Measurements from ENCODE around the gene CCDC178. TPM values are rescaled to one million over a fixed set of nuclear protein-coding genes. Genes with fewer than 3 reads are reported as not detected.

Gene CCDC178
- total RNA-seq, 1 donor from 2014 or later: 2.8 TPM

- DNase-seq (ENCODE audit: extremely low spot score, unreplicated experiment): no peak
- Mint-ChIP-seq H3K27me3 (peaks cover 3% of the 10 kb centered on the region), H3K4me3 (no peak overlapping the region), H3K36me3 (no peaks in the 10 kb centered on the region), H3K27ac (no peak overlapping the region), H3K9me3 (no peaks in the 10 kb centered on the region), H3K4me1 (ENCODE audit: unreplicated experiment) (no peaks in the 10 kb centered on the region)
- no peak for TF ChIP-seq CTCF (conservative IDR thresholded peaks at IDR 0.05)
Observed at GRCh38 chr18:33195795-33196194, 244.7 kb downstream of the CCDC178 start.

GRCh38 chr18:33194793-33195192, 245.7 kb downstream of the CCDC178 start:
- no peak overlapping the region for H3K27ac Mint-ChIP-seq
- no peaks in the 10 kb centered on the region for H3K4me1 Mint-ChIP-seq (ENCODE audit: unreplicated experiment)
- TF ChIP-seq CTCF (conservative IDR thresholded peaks at IDR 0.05): no peak
- H3K27me3 Mint-ChIP-seq: peaks cover 3% of the 10 kb centered on the region
- DNase-seq (ENCODE audit: extremely low spot score, unreplicated experiment): no peak
- no peak overlapping the region for H3K4me3 Mint-ChIP-seq
- H3K9me3 Mint-ChIP-seq: no peaks in the 10 kb centered on the region
- no peaks in the 10 kb centered on the region for H3K36me3 Mint-ChIP-seq

- peaks cover 4% of the 10 kb centered on the region for H3K27me3 Mint-ChIP-seq
- H3K4me3 Mint-ChIP-seq: no peak overlapping the region
- H3K4me1 Mint-ChIP-seq (ENCODE audit: unreplicated experiment): no peaks in the 10 kb centered on the region
- H3K36me3 Mint-ChIP-seq: no peaks in the 10 kb centered on the region
- no peak for DNase-seq (ENCODE audit: extremely low spot score, unreplicated experiment)
- TF ChIP-seq CTCF (conservative IDR thresholded peaks at IDR 0.05): peak; percentile 40
- no peak overlapping the region for H3K27ac Mint-ChIP-seq
- no peaks in the 10 kb centered on the region for H3K9me3 Mint-ChIP-seq
Observed at GRCh38 chr18:33184958-33185357, 255.6 kb downstream of the CCDC178 start.

GRCh38 chr18:33184175-33184574, 256.3 kb downstream of the CCDC178 start:
- Mint-ChIP-seq H3K36me3 (no peaks in the 10 kb centered on the region), H3K4me1 (ENCODE audit: unreplicated experiment) (no peaks in the 10 kb centered on the region), H3K27me3 (peaks cover 4% of the 10 kb centered on the region), H3K27ac (no peak overlapping the region), H3K9me3 (no peaks in the 10 kb centered on the region), H3K4me3 (no peak overlapping the region)
- no peak for TF ChIP-seq CTCF (conservative IDR thresholded peaks at IDR 0.05)
- no peak for DNase-seq (ENCODE audit: extremely low spot score, unreplicated experiment)

- Mint-ChIP-seq H3K4me3 (no peak overlapping the region), H3K27me3 (peaks cover 4% of the 10 kb centered on the region), H3K9me3 (no peaks in the 10 kb centered on the region)
Observed at GRCh38 chr18:33183136-33183535, 257.4 kb downstream of the CCDC178 start.

More at GRCh38 chr18:33183136-33183535, 257.4 kb downstream of the CCDC178 start:
- Mint-ChIP-seq H3K27ac (no peak overlapping the region), H3K36me3 (no peaks in the 10 kb centered on the region), H3K4me1 (ENCODE audit: unreplicated experiment) (no peaks in the 10 kb centered on the region)
- no peak for DNase-seq (ENCODE audit: extremely low spot score, unreplicated experiment)
- TF ChIP-seq CTCF (conservative IDR thresholded peaks at IDR 0.05): no peak
